Epithelial cell of proximal tubule (primary cell): Measurements from ENCODE around the gene PARVG. TPM values are rescaled to one million over a fixed set of nuclear protein-coding genes. Genes with fewer than 3 reads are reported as not detected.

Experiments used
- DNase-seq: peaks from one replicate; pipeline ENCODE4 v3.0.0-alpha.2; 2011; ENCODE audit warnings: low read depth
- H3K4me3 ChIP-seq: 2 replicates; pipeline ENCODE4 v1.5.1; 2011; ENCODE audit warnings: low read depth, mild to moderate bottlenecking, low read length
- CTCF ChIP-seq: conservative IDR thresholded peaks from 2 replicates; pipeline ENCODE4 v1.5.1; 2012; ENCODE audit warnings: low read depth, mild to moderate bottlenecking, low read length
- total RNA-seq: library from RNA; depleted of rRNA; stranded (reverse); fragments of >200 nt; gene quantifications from 2 replicates; pipeline ENCODE4 v1.2.3, GENCODE V29; 2015

Gene PARVG
- total RNA-seq, 1 donor from 2014 or later = not detected

- no peak for TF ChIP-seq CTCF
- no peak overlapping the region for H3K4me3 ChIP-seq
- no peak for DNase-seq
Observed at GRCh38 chr22:44160421-44160820, 20.3 kb upstream of the PARVG start.

- no peak overlapping the region for H3K4me3 ChIP-seq
- no peak for TF ChIP-seq CTCF
- DNase-seq = no peak
Observed at GRCh38 chr22:44161673-44162072, 19.1 kb upstream of the PARVG start.

- H3K4me3 ChIP-seq = no peak overlapping the region
- no peak for TF ChIP-seq CTCF
- no peak for DNase-seq
Observed at GRCh38 chr22:44162960-44163359, 17.8 kb upstream of the PARVG start.

- DNase-seq = no peak
- TF ChIP-seq CTCF = no peak
- H3K4me3 ChIP-seq = no peak overlapping the region
Observed at GRCh38 chr22:44163536-44163935, 17.2 kb upstream of the PARVG start.

GRCh38 chr22:44164031-44164430 lies 16.7 kb upstream of the PARVG start:
- H3K4me3 ChIP-seq = no peak overlapping the region
- TF ChIP-seq CTCF = no peak
- DNase-seq = no peak

- no peak for DNase-seq
- no peak overlapping the region for H3K4me3 ChIP-seq
- no peak for TF ChIP-seq CTCF
Observed at GRCh38 chr22:44165286-44165874, 15.3 kb upstream of the PARVG start.

GRCh38 chr22:44166498-44167276 lies 14.0 kb upstream of the PARVG start:
- TF ChIP-seq CTCF = no peak
- H3K4me3 ChIP-seq = no peak overlapping the region
- no peak for DNase-seq
